GM23338 (cell line): ENCODE data around the gene TCF3. TPM values are rescaled to one million over a fixed set of nuclear protein-coding genes. Genes with fewer than 3 reads are reported as not detected.

ENCODE experiments used
- ATAC-seq: fragments of 200-7000 bp; cut with Tn5 transposase; 3 replicates; pipeline ENCODE4 v1.9.1; 2020
- DNase-seq: peaks from one replicate; pipeline ENCODE4 v3.0.0-alpha.2; 2015; ENCODE audit warnings: low spot score
- H2AFZ ChIP-seq: fragments of 200-600 bp; sonication (generic); 2 replicates; pipeline ENCODE4 v1.8.0; 2016; ENCODE audit warnings: antibody characterized with exemption, mild to moderate bottlenecking, moderate library complexity
- H3F3A ChIP-seq: fragments of 200-600 bp; sonication (generic); replicated peaks from 2 replicates; pipeline ENCODE4 v1.8.0; 2017; ENCODE audit warnings: antibody characterized with exemption, mixed run types, low read depth
- H3K27ac ChIP-seq: fragments of 200-600 bp; sonication (generic); 2 replicates; pipeline ENCODE4 v1.6.1; 2016; ENCODE audit warnings: low read depth
- H3K27me3 ChIP-seq: fragments of 200-600 bp; sonication (generic); 2 replicates; pipeline ENCODE4 v1.8.0; 2016; ENCODE audit warnings: mild to moderate bottlenecking, mixed run types, moderate library complexity; ENCODE audit not compliant: insufficient read depth
- H3K36me3 ChIP-seq: fragments of 200-600 bp; sonication (generic); 2 replicates; pipeline ENCODE4 v1.8.0; 2016; ENCODE audit warnings: mild to moderate bottlenecking; ENCODE audit not compliant: insufficient read depth
- H3K4me1 ChIP-seq: fragments of 200-600 bp; sonication (generic); 2 replicates; pipeline ENCODE4 v1.8.0; 2016; ENCODE audit warnings: mild to moderate bottlenecking, moderate library complexity; ENCODE audit not compliant: insufficient read depth
- H3K4me2 ChIP-seq: fragments of 200-600 bp; sonication (generic); 2 replicates; pipeline ENCODE4 v1.7.1; 2017; ENCODE audit warnings: mixed run types
- H3K4me3 ChIP-seq: fragments of 200-600 bp; sonication (generic); 2 replicates; pipeline ENCODE4 v1.6.1; 2016; ENCODE audit warnings: mixed run types
- H3K79me2 ChIP-seq: fragments of 200-600 bp; sonication (generic); replicated peaks from 2 replicates; pipeline ENCODE4 v1.8.0; 2017; ENCODE audit warnings: mild to moderate bottlenecking; ENCODE audit not compliant: insufficient read depth
- H3K9me2 ChIP-seq: fragments of 200-600 bp; sonication (generic); 2 replicates; pipeline ENCODE4 v1.8.0; 2017; ENCODE audit not compliant: insufficient read depth
- H4K20me1 ChIP-seq: fragments of 200-600 bp; sonication (generic); replicated peaks from 2 replicates; pipeline ENCODE4 v1.8.0; 2017; ENCODE audit warnings: mild to moderate bottlenecking; ENCODE audit not compliant: insufficient read depth
- H3K27ac Mint-ChIP-seq: 2 replicates; pipeline ENCODE4 v1.8.0; 2020; ENCODE audit warnings: inconsistent platforms, mild to moderate bottlenecking, moderate library complexity, mixed read lengths
- H3K27me3 Mint-ChIP-seq: 3 replicates; pipeline ENCODE4 v1.8.0; 2022; ENCODE audit warnings: low read depth, mild to moderate bottlenecking, moderate library complexity, mixed read lengths, inconsistent platforms; ENCODE audit not compliant: insufficient read depth, poor library complexity
- H3K36me3 Mint-ChIP-seq: 3 replicates; pipeline ENCODE4 v1.8.0; 2021; ENCODE audit warnings: low read depth, mild to moderate bottlenecking, inconsistent platforms, moderate library complexity, mixed read lengths
- H3K4me1 Mint-ChIP-seq: 3 replicates; pipeline ENCODE4 v1.8.0; 2020; ENCODE audit warnings: mild to moderate bottlenecking, inconsistent platforms, mixed read lengths
- H3K4me3 Mint-ChIP-seq: 3 replicates; pipeline ENCODE4 v1.8.0; 2021; ENCODE audit warnings: moderate library complexity, mild to moderate bottlenecking, inconsistent platforms, mixed read lengths
- H3K9me3 Mint-ChIP-seq: 3 replicates; pipeline ENCODE4 v1.8.0; 2020; ENCODE audit warnings: moderate library complexity, mild to moderate bottlenecking, inconsistent platforms, mixed read lengths
- CREB1 ChIP-seq: fragments of 250-450 bp; sonication (Bioruptor Pico); IDR thresholded peaks from 2 replicates; pipeline ENCODE4 v1.5.0; 2020; ENCODE audit warnings: low read depth, mild to moderate bottlenecking, moderate library complexity
- EZH2 ChIP-seq: fragments of 200-600 bp; sonication (generic); IDR thresholded peaks from one replicate; pipeline ENCODE4 v1.8.0; 2017; ENCODE audit warnings: antibody characterized with exemption, mild to moderate bottlenecking, low read depth; ENCODE audit not compliant: unreplicated experiment
- POLR2AphosphoS5 ChIP-seq: IDR thresholded peaks from 2 replicates; pipeline ENCODE4 v1.6.1; 2016; ENCODE audit warnings: antibody characterized with exemption, low read depth
- ZNF114 ChIP-seq: fragments of 250-450 bp; sonication (Bioruptor Pico); IDR thresholded peaks from 2 replicates; pipeline ENCODE4 v1.5.0; 2020; ENCODE audit warnings: mild to moderate bottlenecking, moderate library complexity
- ZNF331 ChIP-seq: fragments of 250-450 bp; sonication (Bioruptor Pico); IDR thresholded peaks from 2 replicates; pipeline ENCODE4 v1.5.0; 2020; ENCODE audit warnings: low read depth, mild to moderate bottlenecking, moderate library complexity
- long read RNA-seq: library from polyadenylated mRNA; unstranded; transcript quantifications from one replicate; pipeline ENCODE4 v2.0.0, GENCODE V29; 2020; ENCODE audit not compliant: unreplicated experiment
- polyA plus RNA-seq: library from polyadenylated mRNA; unstranded; fragments of >200 nt; fragmentation: Nextera tagmentation; extraction: Ambion mirVana; gene quantifications from 2 replicates; pipeline ENCODE4 v1.2.1, GENCODE V29; 2016
- total RNA-seq: library from RNA; depleted of rRNA; stranded (reverse); fragments of >200 nt; shearing (Covaris generic); gene quantifications from 2 replicates; pipeline ENCODE4 v1.2.3, GENCODE V29; 2014; rRNA removed
- TF ChIP-seq, protein P1 (sequence below): fragments of 250-450 bp; sonication (Bioruptor Pico); IDR thresholded peaks from 2 replicates; pipeline ENCODE4 v1.5.0; 2020; ENCODE audit warnings: mild to moderate bottlenecking, moderate library complexity

The TCF3 gene
- 250 and 383 TPM in 2 replicates for total RNA-seq
- 166 and 186 TPM in 2 replicates for polyA plus RNA-seq
- long read RNA-seq, full-length matches to known transcripts: 1 of 40 reads
- long read RNA-seq, partial matches to known transcripts: 28 of 40 reads
- long read RNA-seq, other reads (novel, unspliced or antisense): 11 of 40 reads

DNA sequence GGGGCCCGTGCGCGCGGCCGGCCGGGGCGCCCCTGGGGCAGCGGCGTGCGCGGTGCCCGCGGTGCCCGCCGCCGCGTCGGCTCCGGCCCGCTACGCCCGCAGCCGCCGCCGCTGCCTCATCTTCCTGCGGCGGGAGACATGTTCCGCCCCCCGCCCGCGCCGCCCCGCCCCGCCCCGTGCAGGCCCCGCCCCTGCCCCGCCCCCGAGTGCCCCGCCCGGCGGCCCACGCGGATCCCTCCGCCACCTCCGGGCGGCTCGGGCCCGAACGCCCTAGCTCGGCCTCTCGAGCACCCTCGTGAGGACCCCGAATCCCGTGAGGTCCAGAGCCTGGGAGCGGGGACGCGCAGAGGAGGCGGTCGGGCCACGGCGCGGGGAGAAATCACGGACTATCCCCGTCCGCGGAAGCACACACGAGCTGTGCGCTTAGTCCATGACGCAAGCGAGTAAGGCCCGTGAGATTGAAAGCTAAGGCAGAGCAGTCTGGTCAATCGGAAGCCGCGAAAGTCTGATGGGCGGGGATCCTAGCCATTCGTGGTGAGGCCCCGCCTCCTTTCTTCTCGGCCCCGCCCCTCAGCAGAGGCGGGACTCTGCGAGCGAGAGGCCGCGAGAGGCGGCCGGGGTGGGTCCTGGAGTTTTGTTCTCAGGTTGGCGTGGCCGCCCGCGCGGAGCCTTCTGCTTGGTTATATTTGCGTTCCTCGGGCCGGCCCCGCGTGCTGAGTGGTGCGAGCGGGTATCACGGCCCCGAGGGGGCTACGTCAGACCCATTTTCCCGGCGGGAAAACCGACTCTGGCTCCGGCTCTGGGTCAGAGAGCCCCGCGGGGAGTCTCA lies at the start of gene TCF3:
Gene TCF3, minus strand, starts transcription at position 145 of the 829 bp plus-strand sequence. CDS start 2,367 bp downstream, outside the sequence.
- Mint-ChIP-seq H3K4me3 (peak within 1 kb of the TSS; percentile 97), H3K27ac (peak within 1 kb of the TSS; percentile 99), H3K36me3 (peaks cover 31% of the 10 kb centered on the region), H3K9me3 (peaks cover 3% of the 10 kb centered on the region; the same call in 1 of the 3 replicates), H3K27me3 (peaks cover 27% of the 10 kb centered on the region), H3K4me1 (peaks cover 14% of the 10 kb centered on the region; the same call in 2 of the 3 replicates)
- Histone ChIP-seq H2AFZ (peak within 1 kb of the TSS; percentile 92; the same call in 1 of the 2 replicates), H3K36me3 (peaks cover 13% of the 10 kb centered on the region; the same call in 1 of the 2 replicates), H3F3A (peaks cover 7% of the 10 kb centered on the region; the same call in 1 of the 2 replicates), H3K9me2 (no peaks in the 10 kb centered on the region), H3K4me1 (peaks cover 10% of the 10 kb centered on the region), H3K27me3 (no peaks in the 10 kb centered on the region), H3K4me3 (peak within 1 kb of the TSS; percentile 92), H3K4me2 (peak within 1 kb of the TSS; percentile 82), H3K79me2 (peaks cover 37% of the 10 kb centered on the region), H3K27ac (peak within 1 kb of the TSS; percentile 95), H4K20me1 (no peaks in the 10 kb centered on the region; the same call in 1 of the 2 replicates)
- ATAC-seq (peak; percentile 74), DNase-seq (peak; percentile 98)
- TF ChIP-seq CREB1 (CRISPR knock-in tag) (peak; percentile 98), ZNF331 (CRISPR knock-in tag) (no peak), ZNF114 (CRISPR knock-in tag) (0 out of 2 replicates have a peak, but pooled peaks have one; percentile 33)

DNA sequence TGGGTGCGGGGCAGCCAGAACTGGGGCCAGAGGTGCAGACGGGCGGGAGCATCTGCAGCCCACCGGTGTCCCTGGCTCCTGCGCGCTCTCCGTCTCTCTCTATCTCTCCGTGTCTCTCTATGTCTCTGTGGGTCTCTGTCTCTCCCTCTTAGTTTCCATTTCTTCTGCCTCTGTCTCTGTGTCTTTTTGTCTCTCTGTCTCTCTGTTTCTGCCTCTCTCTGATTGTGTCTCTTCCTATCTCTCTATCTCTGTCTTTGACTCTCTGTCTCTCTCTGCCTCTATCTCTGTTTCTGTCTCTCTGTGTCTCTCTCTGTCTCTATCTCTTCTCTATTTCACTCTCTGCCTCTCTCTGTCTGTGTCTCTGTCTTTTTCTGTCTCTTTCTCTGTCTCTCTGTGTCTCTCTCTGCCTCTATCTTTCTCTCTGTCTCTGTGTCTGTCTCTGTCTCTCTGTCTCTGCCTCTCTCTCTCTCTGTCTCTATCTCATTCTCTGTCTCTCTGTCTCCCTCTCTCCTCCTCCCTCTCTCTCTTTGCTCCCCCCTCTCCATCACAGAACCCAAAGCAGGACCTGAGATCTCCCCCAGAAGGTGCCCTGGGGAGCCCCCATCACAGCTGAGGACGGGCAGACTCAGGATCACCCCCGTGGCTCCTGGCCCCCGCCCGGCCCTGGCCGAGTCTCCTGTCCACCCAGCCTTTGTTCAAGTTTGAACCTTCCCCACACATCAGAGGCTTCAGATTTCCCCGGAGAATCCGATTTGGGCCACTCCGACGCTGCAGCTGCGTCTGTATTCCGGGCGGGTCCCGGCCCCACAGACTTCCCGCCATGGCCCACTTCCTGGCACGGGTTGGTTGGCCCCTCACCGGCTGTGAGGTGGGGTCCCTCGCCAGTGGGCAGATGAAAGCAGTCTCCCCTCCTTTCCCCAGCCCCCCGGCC lies 48.6 kb upstream of the TCF3 start:
- Mint-ChIP-seq H3K36me3 (peaks cover 4% of the 10 kb centered on the region; the same call in 2 of the 3 replicates), H3K4me1 (peaks cover 3% of the 10 kb centered on the region; the same call in 1 of the 3 replicates), H3K9me3 (peaks cover 11% of the 10 kb centered on the region), H3K27me3 (peaks cover 14% of the 10 kb centered on the region), H3K4me3 (no peak overlapping the region; the same call in 2 of the 3 replicates), H3K27ac (no peak overlapping the region)
- no peak for DNase-seq
- H3K79me2 ChIP-seq: no peaks in the 10 kb centered on the region
- peak; percentile 31; the same call in 2 of the 3 replicates for ATAC-seq
- H3K9me2 ChIP-seq: no peaks in the 10 kb centered on the region
- H3K4me1 ChIP-seq: no peaks in the 10 kb centered on the region
- H3K27ac ChIP-seq: no peak overlapping the region
- H3K36me3 ChIP-seq: no peaks in the 10 kb centered on the region
- H3K4me2 ChIP-seq: no peak overlapping the region
- peak overlapping the region; percentile 76 for H2AFZ ChIP-seq
- no peak overlapping the region for H3K4me3 ChIP-seq
- H3F3A ChIP-seq: no peaks in the 10 kb centered on the region
- TF ChIP-seq EZH2: no peak
- TF ChIP-seq, protein P1, sequence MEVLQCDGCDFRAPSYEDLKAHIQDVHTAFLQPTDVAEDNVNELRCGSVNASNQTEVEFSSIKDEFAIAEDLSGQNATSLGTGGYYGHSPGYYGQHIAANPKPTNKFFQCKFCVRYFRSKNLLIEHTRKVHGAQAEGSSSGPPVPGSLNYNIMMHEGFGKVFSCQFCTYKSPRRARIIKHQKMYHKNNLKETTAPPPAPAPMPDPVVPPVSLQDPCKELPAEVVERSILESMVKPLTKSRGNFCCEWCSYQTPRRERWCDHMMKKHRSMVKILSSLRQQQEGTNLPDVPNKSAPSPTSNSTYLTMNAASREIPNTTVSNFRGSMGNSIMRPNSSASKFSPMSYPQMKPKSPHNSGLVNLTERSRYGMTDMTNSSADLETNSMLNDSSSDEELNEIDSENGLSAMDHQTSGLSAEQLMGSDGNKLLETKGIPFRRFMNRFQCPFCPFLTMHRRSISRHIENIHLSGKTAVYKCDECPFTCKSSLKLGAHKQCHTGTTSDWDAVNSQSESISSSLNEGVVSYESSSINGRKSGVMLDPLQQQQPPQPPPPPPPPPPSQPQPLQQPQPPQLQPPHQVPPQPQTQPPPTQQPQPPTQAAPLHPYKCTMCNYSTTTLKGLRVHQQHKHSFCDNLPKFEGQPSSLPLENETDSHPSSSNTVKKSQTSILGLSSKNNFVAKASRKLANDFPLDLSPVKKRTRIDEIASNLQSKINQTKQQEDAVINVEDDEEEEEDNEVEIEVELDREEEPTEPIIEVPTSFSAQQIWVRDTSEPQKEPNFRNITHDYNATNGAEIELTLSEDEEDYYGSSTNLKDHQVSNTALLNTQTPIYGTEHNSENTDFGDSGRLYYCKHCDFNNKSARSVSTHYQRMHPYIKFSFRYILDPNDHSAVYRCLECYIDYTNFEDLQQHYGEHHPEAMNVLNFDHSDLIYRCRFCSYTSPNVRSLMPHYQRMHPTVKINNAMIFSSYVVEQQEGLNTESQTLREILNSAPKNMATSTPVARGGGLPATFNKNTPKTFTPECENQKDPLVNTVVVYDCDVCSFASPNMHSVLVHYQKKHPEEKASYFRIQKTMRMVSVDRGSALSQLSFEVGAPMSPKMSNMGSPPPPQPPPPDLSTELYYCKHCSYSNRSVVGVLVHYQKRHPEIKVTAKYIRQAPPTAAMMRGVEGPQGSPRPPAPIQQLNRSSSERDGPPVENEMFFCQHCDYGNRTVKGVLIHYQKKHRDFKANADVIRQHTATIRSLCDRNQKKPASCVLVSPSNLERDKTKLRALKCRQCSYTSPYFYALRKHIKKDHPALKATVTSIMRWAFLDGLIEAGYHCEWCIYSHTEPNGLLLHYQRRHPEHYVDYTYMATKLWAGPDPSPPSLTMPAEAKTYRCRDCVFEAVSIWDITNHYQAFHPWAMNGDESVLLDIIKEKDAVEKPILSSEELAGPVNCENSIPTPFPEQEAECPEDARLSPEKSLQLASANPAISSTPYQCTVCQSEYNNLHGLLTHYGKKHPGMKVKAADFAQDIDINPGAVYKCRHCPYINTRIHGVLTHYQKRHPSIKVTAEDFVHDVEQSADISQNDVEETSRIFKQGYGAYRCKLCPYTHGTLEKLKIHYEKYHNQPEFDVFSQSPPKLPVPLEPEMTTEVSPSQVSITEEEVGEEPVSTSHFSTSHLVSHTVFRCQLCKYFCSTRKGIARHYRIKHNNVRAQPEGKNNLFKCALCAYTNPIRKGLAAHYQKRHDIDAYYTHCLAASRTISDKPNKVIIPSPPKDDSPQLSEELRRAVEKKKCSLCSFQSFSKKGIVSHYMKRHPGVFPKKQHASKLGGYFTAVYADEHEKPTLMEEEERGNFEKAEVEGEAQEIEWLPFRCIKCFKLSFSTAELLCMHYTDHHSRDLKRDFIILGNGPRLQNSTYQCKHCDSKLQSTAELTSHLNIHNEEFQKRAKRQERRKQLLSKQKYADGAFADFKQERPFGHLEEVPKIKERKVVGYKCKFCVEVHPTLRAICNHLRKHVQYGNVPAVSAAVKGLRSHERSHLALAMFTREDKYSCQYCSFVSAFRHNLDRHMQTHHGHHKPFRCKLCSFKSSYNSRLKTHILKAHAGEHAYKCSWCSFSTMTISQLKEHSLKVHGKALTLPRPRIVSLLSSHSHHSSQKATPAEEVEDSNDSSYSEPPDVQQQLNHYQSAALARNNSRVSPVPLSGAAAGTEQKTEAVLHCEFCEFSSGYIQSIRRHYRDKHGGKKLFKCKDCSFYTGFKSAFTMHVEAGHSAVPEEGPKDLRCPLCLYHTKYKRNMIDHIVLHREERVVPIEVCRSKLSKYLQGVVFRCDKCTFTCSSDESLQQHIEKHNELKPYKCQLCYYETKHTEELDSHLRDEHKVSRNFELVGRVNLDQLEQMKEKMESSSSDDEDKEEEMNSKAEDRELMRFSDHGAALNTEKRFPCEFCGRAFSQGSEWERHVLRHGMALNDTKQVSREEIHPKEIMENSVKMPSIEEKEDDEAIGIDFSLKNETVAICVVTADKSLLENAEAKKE: no peak
- TF ChIP-seq POLR2AphosphoS5: no peak
- no peaks in the 10 kb centered on the region for H3K27me3 ChIP-seq
- H4K20me1 ChIP-seq: no peaks in the 10 kb centered on the region
